ENCODE measurements around the gene ADGRF4.

The ADGRF4 gene

DNA sequence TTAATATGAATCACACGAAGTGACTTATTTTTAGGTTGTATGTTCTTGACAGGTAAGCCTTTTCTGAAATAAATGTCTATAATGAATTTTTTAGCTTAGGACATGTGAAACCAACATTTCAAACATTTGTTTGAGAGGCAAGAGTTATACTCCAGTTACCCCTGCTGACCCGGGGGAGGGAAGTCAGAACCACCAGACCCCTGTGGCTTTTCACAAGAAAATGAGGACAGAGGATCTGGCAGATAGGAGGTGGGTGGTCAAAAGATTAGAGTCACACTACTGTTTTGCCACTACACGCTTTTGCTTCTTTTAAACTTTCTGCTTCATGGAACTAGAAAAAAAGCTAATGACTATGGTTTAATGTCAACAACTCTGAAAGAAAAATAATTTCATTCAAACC, 27.5 kb upstream of the ADGRF4 start:
- H3K79me1 ChIP-seq (ENCODE audit: low read length), result no peaks in the 10 kb centered on the region
- H3K36me3 ChIP-seq (ENCODE audit: control insufficient read depth, insufficient read depth, low read length), result no peaks in the 10 kb centered on the region
- H3K4me2 ChIP-seq (ENCODE audit: low read length), result no peak overlapping the region
- no peak overlapping the region for H2AK5ac ChIP-seq (ENCODE audit: low read length)
- no CpG with 5 or more reads among the region's 3 CpGs for WGBS (ENCODE audit: extremely low coverage, insufficient coverage, low lambda C conversion rate)
- peak; percentile 91 for DNase-seq
- no peak overlapping the region for H3K23ac ChIP-seq (ENCODE audit: low read length)
- no peaks in the 10 kb centered on the region for H3K79me2 ChIP-seq (ENCODE audit: control insufficient read depth, insufficient read depth, low read length)
- H3K18ac ChIP-seq (ENCODE audit: low read length), result no peak overlapping the region
- no peak overlapping the region for H3K9ac ChIP-seq (ENCODE audit: low read length)
- H3K27me3 ChIP-seq (ENCODE audit: insufficient read depth, low read length, poor library complexity), result no peaks in the 10 kb centered on the region
- peaks cover 4% of the 10 kb centered on the region for H3K4me1 ChIP-seq (ENCODE audit: control insufficient read depth, low read depth, low read length)
- no peak overlapping the region for H4K5ac ChIP-seq (ENCODE audit: low read length)
- no peak overlapping the region for H3K4me3 ChIP-seq (ENCODE audit: low read length)
- no peak overlapping the region for H2BK5ac ChIP-seq (ENCODE audit: low read length)
- no peak overlapping the region for H2BK120ac ChIP-seq (ENCODE audit: low read depth, low read length)
- no peak overlapping the region for H3K56ac ChIP-seq (ENCODE audit: low read length)
- H4K8ac ChIP-seq (ENCODE audit: low read depth, low read length), result no peak overlapping the region
- no peak overlapping the region for H2BK15ac ChIP-seq (replicated peaks; ENCODE audit: low read depth)
- H3K4ac ChIP-seq (ENCODE audit: low read depth, low read length), result no peak overlapping the region
- no peak overlapping the region for H3K27ac ChIP-seq (ENCODE audit: low read depth, low read length)

DNA sequence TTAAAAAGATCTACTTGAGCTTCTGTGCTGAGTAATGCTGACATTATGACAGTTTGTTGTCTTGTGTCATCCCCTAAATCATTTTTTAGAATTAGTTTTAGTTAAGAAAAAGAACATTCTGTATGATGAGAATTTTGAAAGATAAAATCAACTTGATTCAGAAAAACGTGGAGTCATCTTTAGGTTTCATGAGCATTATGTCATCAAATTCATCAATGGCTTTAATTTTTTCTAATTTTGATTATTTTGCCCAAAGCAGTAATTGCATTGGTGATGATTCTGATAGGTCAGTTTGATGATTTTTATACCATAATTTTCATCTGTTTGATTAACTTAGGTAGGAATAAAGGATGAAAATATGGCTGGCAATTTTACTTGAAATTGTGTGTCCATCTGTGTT, 26.6 kb upstream of the ADGRF4 start:
- no peak overlapping the region for H2BK120ac ChIP-seq (ENCODE audit: low read depth, low read length)
- H3K27me3 ChIP-seq (ENCODE audit: insufficient read depth, low read length, poor library complexity), result no peaks in the 10 kb centered on the region
- H3K4me1 ChIP-seq (ENCODE audit: control insufficient read depth, low read depth, low read length), result peaks cover 4% of the 10 kb centered on the region
- H3K4me3 ChIP-seq (ENCODE audit: low read length), result no peak overlapping the region
- no peak for DNase-seq
- no peak overlapping the region for H3K18ac ChIP-seq (ENCODE audit: low read length)
- no peak overlapping the region for H3K56ac ChIP-seq (ENCODE audit: low read length)
- no peak overlapping the region for H2AK5ac ChIP-seq (ENCODE audit: low read length)
- H3K23ac ChIP-seq (ENCODE audit: low read length), result no peak overlapping the region
- no peak overlapping the region for H3K9ac ChIP-seq (ENCODE audit: low read length)
- no peak overlapping the region for H2BK15ac ChIP-seq (replicated peaks; ENCODE audit: low read depth)
- H3K27ac ChIP-seq (ENCODE audit: low read depth, low read length), result no peak overlapping the region
- H4K8ac ChIP-seq (ENCODE audit: low read depth, low read length), result no peak overlapping the region
- H2BK5ac ChIP-seq (ENCODE audit: low read length), result no peak overlapping the region
- no peaks in the 10 kb centered on the region for H3K79me2 ChIP-seq (ENCODE audit: control insufficient read depth, insufficient read depth, low read length)
- H3K36me3 ChIP-seq (ENCODE audit: control insufficient read depth, insufficient read depth, low read length), result no peaks in the 10 kb centered on the region
- no CpG with 5 or more reads among the region's 1 CpG for WGBS (ENCODE audit: extremely low coverage, insufficient coverage, low lambda C conversion rate)
- no peaks in the 10 kb centered on the region for H3K79me1 ChIP-seq (ENCODE audit: low read length)
- H4K5ac ChIP-seq (ENCODE audit: low read length), result no peak overlapping the region
- no peak overlapping the region for H3K4me2 ChIP-seq (ENCODE audit: low read length)
- H3K4ac ChIP-seq (ENCODE audit: low read depth, low read length), result no peak overlapping the region

DNA sequence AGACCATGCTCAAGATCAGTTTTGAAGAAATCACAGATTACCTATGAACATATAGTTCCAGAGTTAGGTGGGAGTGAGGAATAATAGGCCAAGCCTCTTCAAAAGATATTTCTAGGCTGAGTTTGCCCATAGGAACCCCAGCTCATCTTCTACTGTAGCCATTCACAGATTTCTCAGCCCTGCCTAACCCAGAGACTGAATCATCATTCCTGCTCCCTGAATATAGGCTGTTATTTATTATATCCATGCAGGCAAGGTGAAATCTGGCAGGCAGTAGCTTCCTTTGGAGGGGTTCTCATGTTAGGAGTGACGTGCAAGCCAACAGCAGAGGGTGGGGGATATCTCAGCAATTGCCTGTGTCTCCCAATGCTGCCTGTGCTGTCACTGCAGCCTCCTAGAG, 25.6 kb upstream of the ADGRF4 start:
- no CpG with 5 or more reads among the region's 1 CpG for WGBS (ENCODE audit: extremely low coverage, insufficient coverage, low lambda C conversion rate)
- H3K4me3 ChIP-seq (ENCODE audit: low read length), result no peak overlapping the region
- H3K27ac ChIP-seq (ENCODE audit: low read depth, low read length), result no peak overlapping the region
- H2AK5ac ChIP-seq (ENCODE audit: low read length), result peak overlapping the region; percentile 62
- DNase-seq, result no peak
- no peak overlapping the region for H3K4ac ChIP-seq (ENCODE audit: low read depth, low read length)
- H3K9ac ChIP-seq (ENCODE audit: low read length), result no peak overlapping the region
- no peaks in the 10 kb centered on the region for H3K27me3 ChIP-seq (ENCODE audit: insufficient read depth, low read length, poor library complexity)
- no peak overlapping the region for H2BK120ac ChIP-seq (ENCODE audit: low read depth, low read length)
- no peak overlapping the region for H4K8ac ChIP-seq (ENCODE audit: low read depth, low read length)
- peak overlapping the region; percentile 37 for H2BK5ac ChIP-seq (ENCODE audit: low read length)
- no peaks in the 10 kb centered on the region for H3K36me3 ChIP-seq (ENCODE audit: control insufficient read depth, insufficient read depth, low read length)
- no peaks in the 10 kb centered on the region for H3K79me1 ChIP-seq (ENCODE audit: low read length)
- H3K79me2 ChIP-seq (ENCODE audit: control insufficient read depth, insufficient read depth, low read length), result no peaks in the 10 kb centered on the region
- no peak overlapping the region for H3K23ac ChIP-seq (ENCODE audit: low read length)
- H3K56ac ChIP-seq (ENCODE audit: low read length), result peak overlapping the region; percentile 35
- no peak overlapping the region for H3K18ac ChIP-seq (ENCODE audit: low read length)
- H2BK15ac ChIP-seq (replicated peaks; ENCODE audit: low read depth), result no peak overlapping the region
- no peak overlapping the region for H3K4me2 ChIP-seq (ENCODE audit: low read length)
- H4K5ac ChIP-seq (ENCODE audit: low read length), result no peak overlapping the region
- peaks cover 2% of the 10 kb centered on the region for H3K4me1 ChIP-seq (ENCODE audit: control insufficient read depth, low read depth, low read length)

DNA sequence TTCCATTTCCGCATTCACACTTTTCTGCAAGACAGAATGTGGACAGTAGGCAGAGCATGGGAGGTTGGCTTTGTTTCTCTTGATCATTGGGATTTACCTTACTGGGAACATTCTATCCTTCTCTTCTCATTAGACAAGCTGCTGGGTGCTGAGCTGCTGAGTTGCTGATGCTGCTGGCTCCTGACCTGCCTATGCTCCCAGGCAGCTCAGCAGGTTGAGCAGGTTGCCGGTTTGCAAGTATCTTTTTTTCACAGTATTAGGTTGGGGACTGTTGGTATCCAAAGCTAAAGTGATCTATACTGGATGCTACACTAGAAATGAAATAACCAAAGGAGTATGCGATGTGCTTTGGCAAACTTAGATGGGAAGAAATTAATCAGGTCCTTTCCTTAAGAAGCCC, 23.7 kb upstream of the ADGRF4 start:
- no peaks in the 10 kb centered on the region for H3K79me2 ChIP-seq (ENCODE audit: control insufficient read depth, insufficient read depth, low read length)
- no peak overlapping the region for H3K4me3 ChIP-seq (ENCODE audit: low read length)
- no peak overlapping the region for H2BK5ac ChIP-seq (ENCODE audit: low read length)
- no peak overlapping the region for H3K27ac ChIP-seq (ENCODE audit: low read depth, low read length)
- no peak overlapping the region for H2AK5ac ChIP-seq (ENCODE audit: low read length)
- no peak overlapping the region for H3K56ac ChIP-seq (ENCODE audit: low read length)
- no peak overlapping the region for H4K8ac ChIP-seq (ENCODE audit: low read depth, low read length)
- H2BK15ac ChIP-seq (replicated peaks; ENCODE audit: low read depth), result no peak overlapping the region
- DNase-seq, result no peak
- H3K27me3 ChIP-seq (ENCODE audit: insufficient read depth, low read length, poor library complexity), result no peaks in the 10 kb centered on the region
- WGBS (ENCODE audit: extremely low coverage, insufficient coverage, low lambda C conversion rate), result no CpG with 5 or more reads among the region's 3 CpGs
- no peak overlapping the region for H2BK120ac ChIP-seq (ENCODE audit: low read depth, low read length)
- no peak overlapping the region for H3K4me2 ChIP-seq (ENCODE audit: low read length)
- H3K18ac ChIP-seq (ENCODE audit: low read length), result no peak overlapping the region
- H3K23ac ChIP-seq (ENCODE audit: low read length), result no peak overlapping the region
- no peak overlapping the region for H3K4ac ChIP-seq (ENCODE audit: low read depth, low read length)
- no peaks in the 10 kb centered on the region for H3K36me3 ChIP-seq (ENCODE audit: control insufficient read depth, insufficient read depth, low read length)
- peaks cover 2% of the 10 kb centered on the region for H3K4me1 ChIP-seq (ENCODE audit: control insufficient read depth, low read depth, low read length)
- no peaks in the 10 kb centered on the region for H3K79me1 ChIP-seq (ENCODE audit: low read length)
- H4K5ac ChIP-seq (ENCODE audit: low read length), result no peak overlapping the region
- no peak overlapping the region for H3K9ac ChIP-seq (ENCODE audit: low read length)

DNA sequence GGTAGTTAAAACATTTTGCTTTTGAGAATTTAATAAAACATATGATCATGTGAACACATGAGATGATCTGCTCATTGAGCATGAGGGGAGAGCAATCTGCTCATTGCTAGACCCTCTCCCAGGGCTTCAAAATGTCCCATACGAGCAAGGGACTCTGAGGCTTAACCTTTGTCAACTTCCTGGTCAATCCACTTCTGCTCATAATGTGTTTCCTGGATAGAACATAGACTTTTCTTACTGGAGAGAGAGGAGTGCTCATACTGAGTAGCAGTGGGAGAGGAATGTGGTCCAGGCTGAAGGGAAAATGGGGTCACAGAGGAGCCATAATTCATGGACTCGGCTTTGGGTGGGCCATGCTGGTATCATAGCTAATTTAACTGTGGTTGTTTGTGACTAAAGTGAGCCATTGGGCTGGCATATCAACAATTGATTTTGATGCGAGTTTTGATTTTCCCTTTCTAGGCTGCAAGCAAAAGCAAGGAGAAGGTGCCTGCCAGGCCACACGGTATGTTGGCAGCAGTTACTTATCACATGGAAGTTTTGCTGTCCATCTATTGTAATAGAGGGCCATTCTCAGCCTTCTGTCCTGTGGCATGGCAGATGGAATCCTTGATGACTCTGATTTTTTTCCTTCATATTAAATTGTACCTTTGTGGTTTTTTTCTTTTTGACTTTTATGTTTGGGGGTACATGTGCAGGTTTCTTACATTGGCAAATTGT, 20.8 kb upstream of the ADGRF4 start:
- H3K18ac ChIP-seq (ENCODE audit: low read length), result no peak overlapping the region
- H3K27me3 ChIP-seq (ENCODE audit: insufficient read depth, low read length, poor library complexity), result no peaks in the 10 kb centered on the region
- H3K4me3 ChIP-seq (ENCODE audit: low read length), result no peak overlapping the region
- H2BK5ac ChIP-seq (ENCODE audit: low read length), result no peak overlapping the region
- no peak overlapping the region for H3K9ac ChIP-seq (ENCODE audit: low read length)
- H3K23ac ChIP-seq (ENCODE audit: low read length), result no peak overlapping the region
- WGBS (ENCODE audit: extremely low coverage, insufficient coverage, low lambda C conversion rate), result no CpG with 5 or more reads among the region's 4 CpGs
- no peak overlapping the region for H3K4ac ChIP-seq (ENCODE audit: low read depth, low read length)
- no peak overlapping the region for H3K56ac ChIP-seq (ENCODE audit: low read length)
- no peak overlapping the region for H2AK5ac ChIP-seq (ENCODE audit: low read length)
- H3K79me2 ChIP-seq (ENCODE audit: control insufficient read depth, insufficient read depth, low read length), result no peaks in the 10 kb centered on the region
- no peak overlapping the region for H4K8ac ChIP-seq (ENCODE audit: low read depth, low read length)
- no peak overlapping the region for H2BK15ac ChIP-seq (replicated peaks; ENCODE audit: low read depth)
- H3K27ac ChIP-seq (ENCODE audit: low read depth, low read length), result no peak overlapping the region
- no peaks in the 10 kb centered on the region for H3K36me3 ChIP-seq (ENCODE audit: control insufficient read depth, insufficient read depth, low read length)
- H4K5ac ChIP-seq (ENCODE audit: low read length), result no peak overlapping the region
- no peak for DNase-seq
- no peaks in the 10 kb centered on the region for H3K79me1 ChIP-seq (ENCODE audit: low read length)
- no peak overlapping the region for H3K4me2 ChIP-seq (ENCODE audit: low read length)
- no peak overlapping the region for H2BK120ac ChIP-seq (ENCODE audit: low read depth, low read length)
- no peaks in the 10 kb centered on the region for H3K4me1 ChIP-seq (ENCODE audit: control insufficient read depth, low read depth, low read length)

DNA sequence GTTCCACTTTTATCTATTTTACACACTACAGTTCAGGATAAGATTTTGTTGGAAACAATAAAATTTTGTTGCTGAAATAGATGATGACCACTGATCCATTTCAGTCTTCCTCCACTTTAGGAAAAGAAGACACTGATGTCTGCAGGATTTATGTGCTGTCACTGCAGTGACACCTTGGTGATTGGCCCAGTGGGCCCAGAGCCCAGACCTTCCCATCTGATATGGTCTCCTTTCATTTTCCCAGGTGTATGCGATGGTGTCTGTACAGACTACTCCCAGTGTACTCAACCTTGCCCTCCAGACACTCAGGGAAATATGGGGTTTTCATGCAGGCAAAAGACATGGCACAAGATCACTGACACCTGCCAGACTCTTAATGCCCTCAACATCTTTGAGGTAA, 19.6 kb upstream of the ADGRF4 start:
- Histone ChIP-seq H3K56ac (ENCODE audit: low read length) (no peak overlapping the region), H4K8ac (ENCODE audit: low read depth, low read length) (no peak overlapping the region), H4K5ac (ENCODE audit: low read length) (no peak overlapping the region), H3K79me2 (ENCODE audit: control insufficient read depth, insufficient read depth, low read length) (no peaks in the 10 kb centered on the region), H3K79me1 (ENCODE audit: low read length) (no peaks in the 10 kb centered on the region), H3K4me2 (ENCODE audit: low read length) (no peak overlapping the region), H3K4ac (ENCODE audit: low read depth, low read length) (no peak overlapping the region), H3K4me3 (ENCODE audit: low read length) (no peak overlapping the region), H3K18ac (ENCODE audit: low read length) (no peak overlapping the region), H3K36me3 (ENCODE audit: control insufficient read depth, insufficient read depth, low read length) (no peaks in the 10 kb centered on the region), H2BK120ac (ENCODE audit: low read depth, low read length) (no peak overlapping the region), H3K27me3 (ENCODE audit: insufficient read depth, low read length, poor library complexity) (no peaks in the 10 kb centered on the region), H3K4me1 (ENCODE audit: control insufficient read depth, low read depth, low read length) (no peaks in the 10 kb centered on the region), H2BK15ac (replicated peaks; ENCODE audit: low read depth) (no peak overlapping the region), H2BK5ac (ENCODE audit: low read length) (no peak overlapping the region), H3K23ac (ENCODE audit: low read length) (no peak overlapping the region), H3K9ac (ENCODE audit: low read length) (no peak overlapping the region), H3K27ac (ENCODE audit: low read depth, low read length) (no peak overlapping the region), H2AK5ac (ENCODE audit: low read length) (no peak overlapping the region)
- WGBS (ENCODE audit: extremely low coverage, insufficient coverage, low lambda C conversion rate), result no CpG with 5 or more reads among the region's 1 CpG
- DNase-seq, result no peak

Data from mesendoderm (in vitro differentiated cells).